IPS DF 6.9 (cell line): ENCODE data around the gene CCM2.

Experiments used
- DNase-seq: peaks from one replicate; pipeline ENCODE4 v3.0.0-alpha.2; 2013; ENCODE audit warnings: low read depth, low spot score
- H3K27ac ChIP-seq: one replicate; pipeline ENCODE4 v1.5.1; 2013; ENCODE audit warnings: low read length, control low read depth
- H3K27me3 ChIP-seq: 2 replicates; pipeline ENCODE4 v1.6.1; 2013; ENCODE audit warnings: mild to moderate bottlenecking, low read length; ENCODE audit not compliant: control insufficient read depth, insufficient read depth
- H3K36me3 ChIP-seq: 2 replicates; pipeline ENCODE4 v1.6.1; 2013; ENCODE audit warnings: low read length; ENCODE audit not compliant: control insufficient read depth, insufficient read depth
- H3K4me1 ChIP-seq: 2 replicates; pipeline ENCODE4 v1.6.1; 2013; ENCODE audit warnings: low read length; ENCODE audit not compliant: control insufficient read depth, insufficient read depth
- H3K4me3 ChIP-seq: 2 replicates; pipeline ENCODE4 v1.5.1; 2013; ENCODE audit warnings: mild to moderate bottlenecking, low read length
- H3K9me3 ChIP-seq: 2 replicates; pipeline ENCODE4 v1.6.1; 2013; ENCODE audit warnings: low read length, inconsistent platforms; ENCODE audit not compliant: control insufficient read depth, insufficient read depth
- WGBS: extraction: QIAGEN DNeasy Blood & Tissue Kit; methylation state at CpG from one replicate; pipeline ENCODE4 v1.1.7; 2013; ENCODE audit warnings: mixed read lengths, missing lambda C conversion rate; ENCODE audit not compliant: insufficient read length, insufficient coverage; 5-methylcytosine and 5-hydroxymethylcytosine counted together

CCM2 gene

DNA sequence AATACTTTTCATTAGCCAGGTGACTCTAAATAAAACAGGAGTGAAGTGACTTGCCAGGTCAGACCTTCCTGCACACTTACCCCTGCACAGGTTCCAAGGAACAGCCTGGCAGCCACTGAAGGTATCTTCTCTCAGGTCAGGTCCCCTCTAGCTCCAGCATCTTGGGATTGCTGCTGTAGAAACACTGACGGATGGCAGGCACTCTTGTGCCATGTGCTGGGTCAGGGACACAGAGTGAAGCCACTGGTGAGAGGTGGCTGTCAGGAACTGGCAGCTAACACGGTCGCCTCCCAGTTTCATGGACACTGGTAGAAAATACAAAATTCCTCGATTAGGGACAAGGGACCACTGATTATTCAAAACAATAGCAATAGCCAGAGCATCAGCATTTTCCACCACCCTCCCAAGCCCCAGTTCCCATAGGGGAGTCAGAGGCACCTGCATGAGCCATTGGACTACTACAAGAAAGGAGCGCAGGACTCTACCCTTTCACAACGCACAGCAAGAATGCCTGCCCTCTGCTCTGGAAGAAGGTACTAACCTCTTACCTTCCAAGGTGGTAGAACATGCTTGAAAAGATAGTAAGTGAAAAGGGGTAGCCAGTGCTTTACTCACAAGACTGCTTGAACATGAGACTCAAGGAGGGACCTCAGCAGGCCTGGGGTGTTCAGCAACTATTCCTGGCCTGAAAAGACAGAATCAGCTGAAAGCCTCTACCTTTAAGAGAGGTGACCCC is 16.1 kb upstream of the CCM2 start:
- Histone ChIP-seq H3K9me3 (no peaks in the 10 kb centered on the region), H3K27me3 (no peaks in the 10 kb centered on the region), H3K4me3 (no peak overlapping the region), H3K36me3 (peaks cover 29% of the 10 kb centered on the region), H3K27ac (no peak overlapping the region), H3K4me1 (peaks cover 2% of the 10 kb centered on the region; the same call in 1 of the 2 replicates)
- no CpG with 5 or more reads among the region's 6 CpGs for WGBS
- DNase-seq: no peak

DNA sequence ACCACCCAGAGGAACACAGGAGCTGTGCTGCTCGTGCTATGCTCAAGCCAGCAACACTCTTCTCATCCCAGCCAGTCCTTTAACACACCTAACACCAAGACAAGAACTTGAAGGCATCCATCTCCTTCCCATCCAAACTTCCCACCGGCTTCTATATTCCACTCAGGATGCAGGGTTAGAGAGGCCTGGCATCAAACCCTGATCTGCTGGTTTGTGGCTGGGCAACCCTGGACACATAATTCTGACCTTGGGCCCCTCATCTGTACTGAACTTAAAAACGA is 15.6 kb upstream of the CCM2 start:
- no CpG with 5 or more reads among the region's 3 CpGs for WGBS
- Histone ChIP-seq H3K4me3 (no peak overlapping the region), H3K9me3 (no peaks in the 10 kb centered on the region), H3K27ac (no peak overlapping the region), H3K4me1 (0 out of 2 replicates have a peak, but pooled peaks cover 2% of the 10 kb centered on the region), H3K27me3 (no peaks in the 10 kb centered on the region), H3K36me3 (peaks cover 29% of the 10 kb centered on the region)
- no peak for DNase-seq

DNA sequence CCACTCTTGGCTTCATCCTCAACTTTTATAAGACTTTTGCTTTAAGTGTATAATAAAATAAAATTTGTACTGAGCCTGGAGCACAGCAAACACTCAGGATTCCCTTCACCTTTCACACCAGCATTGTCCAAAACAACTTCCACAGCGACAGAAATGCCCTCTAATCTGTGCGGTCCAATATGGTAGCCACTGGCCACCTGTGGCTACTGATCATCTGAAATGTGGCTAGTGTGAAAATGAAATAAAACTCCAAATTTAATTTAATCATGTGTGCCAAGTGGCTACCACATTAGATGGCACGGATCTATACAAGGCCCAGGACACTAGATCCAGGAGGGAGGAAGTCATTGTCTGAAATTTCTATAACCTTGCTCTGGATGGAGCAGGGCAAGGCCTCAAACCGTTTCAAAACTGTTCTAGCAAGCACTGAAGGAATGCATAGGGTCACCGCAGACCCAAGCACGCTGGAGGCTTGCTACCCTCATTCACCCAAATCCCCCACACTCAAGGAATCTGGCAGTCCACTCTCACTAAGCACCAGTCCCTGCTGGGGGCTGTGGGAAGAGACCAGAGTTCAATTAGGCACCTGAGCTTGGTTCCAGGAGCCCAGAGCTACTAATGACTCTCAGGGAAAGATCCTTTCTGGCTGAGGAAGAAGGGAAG is 14.8 kb upstream of the CCM2 start:
- Histone ChIP-seq H3K27me3 (no peaks in the 10 kb centered on the region), H3K9me3 (no peaks in the 10 kb centered on the region), H3K4me3 (peak overlapping the region; percentile 29; the same call in 1 of the 2 replicates), H3K36me3 (peaks cover 29% of the 10 kb centered on the region), H3K4me1 (0 out of 2 replicates have a peak, but pooled peaks cover 2% of the 10 kb centered on the region), H3K27ac (no peak overlapping the region)
- WGBS: no CpG with 5 or more reads among the region's 6 CpGs
- DNase-seq: no peak

DNA sequence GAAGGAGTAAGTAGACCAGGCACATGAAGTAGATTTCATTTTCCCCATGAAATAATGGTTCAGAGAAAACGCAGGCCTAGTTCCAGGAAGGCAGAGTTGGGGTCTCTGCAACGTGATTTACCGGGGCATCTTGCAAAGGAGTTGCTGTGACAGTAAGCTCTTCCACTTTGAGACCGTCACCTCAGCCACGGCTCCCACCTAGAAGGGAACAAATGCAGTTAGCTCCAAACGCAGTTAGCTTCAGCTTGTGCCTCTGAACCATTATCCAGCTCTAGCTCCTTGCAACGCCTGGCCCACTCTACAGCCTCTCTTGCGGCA is 14.1 kb upstream of the CCM2 start:
- H3K4me1 ChIP-seq: 0 out of 2 replicates have a peak, but pooled peaks cover 2% of the 10 kb centered on the region
- H3K36me3 ChIP-seq: peaks cover 29% of the 10 kb centered on the region
- no peak for DNase-seq
- WGBS: no CpG with 5 or more reads among the region's 8 CpGs
- no peaks in the 10 kb centered on the region for H3K27me3 ChIP-seq
- H3K9me3 ChIP-seq: no peaks in the 10 kb centered on the region
- H3K27ac ChIP-seq: no peak overlapping the region
- H3K4me3 ChIP-seq: peak overlapping the region; percentile 86; the same call in 1 of the 2 replicates

DNA sequence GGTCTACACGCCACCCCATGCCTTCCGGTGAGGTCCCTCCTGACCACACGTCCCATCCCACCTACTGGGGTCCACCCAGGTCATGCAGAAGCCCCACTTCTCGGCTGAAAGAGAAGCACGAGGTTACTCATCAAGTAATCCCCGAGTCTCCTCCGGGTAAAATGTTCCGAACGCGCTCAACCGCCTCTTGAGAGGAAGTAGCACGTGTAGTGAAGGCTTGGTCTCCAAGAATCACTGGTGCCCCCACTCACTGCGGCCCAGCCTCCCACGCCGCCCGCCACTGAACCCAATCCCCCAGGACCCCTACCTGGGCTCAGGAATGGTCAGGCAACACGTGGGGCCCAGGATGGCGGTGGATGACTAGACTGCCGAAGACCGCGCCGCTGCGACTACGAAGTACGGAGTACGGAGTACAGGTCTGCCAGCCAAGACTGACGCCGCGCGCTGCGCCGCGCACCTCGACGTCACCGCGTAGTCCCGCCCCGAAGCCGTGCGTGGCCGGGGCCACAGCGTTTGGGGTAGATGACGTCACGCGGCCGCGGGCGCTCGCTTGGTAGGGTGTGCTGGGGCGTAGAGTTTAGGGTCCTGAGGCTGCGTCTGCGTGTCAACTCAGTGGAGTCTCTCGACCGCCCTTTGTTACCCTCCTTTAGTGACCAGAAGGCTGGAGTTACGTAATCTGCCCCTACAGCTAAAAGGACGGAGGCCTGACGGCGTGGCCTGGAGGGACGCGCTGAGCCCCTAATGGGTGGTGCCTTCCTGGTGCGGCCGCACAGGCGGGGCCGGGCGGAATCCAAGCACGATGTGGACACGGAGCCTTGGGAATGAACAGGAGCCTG is 13.6 kb upstream of the CCM2 start:
- H3K27me3 ChIP-seq: no peaks in the 10 kb centered on the region
- no peak overlapping the region for H3K27ac ChIP-seq
- no CpG with 5 or more reads among the region's 68 CpGs for WGBS
- peak overlapping the region; percentile 86; the same call in 1 of the 2 replicates for H3K4me3 ChIP-seq
- peaks cover 29% of the 10 kb centered on the region for H3K36me3 ChIP-seq
- peak; percentile 93 for DNase-seq
- H3K4me1 ChIP-seq: 0 out of 2 replicates have a peak, but pooled peaks cover 2% of the 10 kb centered on the region
- no peaks in the 10 kb centered on the region for H3K9me3 ChIP-seq

DNA sequence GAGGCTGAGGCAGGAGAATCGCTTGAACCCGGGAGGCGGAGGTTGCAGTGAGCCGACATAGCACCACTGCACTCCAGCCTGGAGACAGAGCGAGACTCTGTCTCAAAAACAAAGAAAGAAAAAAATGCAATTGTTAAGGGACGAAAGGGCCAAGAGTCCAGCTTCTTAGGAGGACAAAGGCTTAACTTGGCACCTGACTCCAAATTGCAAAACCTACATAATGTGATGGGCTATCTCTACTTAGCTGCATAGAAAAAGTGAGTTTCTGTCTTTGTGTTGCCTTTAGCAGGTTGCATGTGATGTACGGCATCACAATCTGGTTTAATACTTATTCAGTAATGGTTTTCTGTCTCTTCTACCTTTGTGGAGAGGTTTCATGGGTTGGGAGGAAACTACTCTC is 12.5 kb upstream of the CCM2 start:
- peaks cover 28% of the 10 kb centered on the region for H3K36me3 ChIP-seq
- whole genome bisulfite sequencing: no CpG with 5 or more reads among the region's 7 CpGs
- H3K4me3 ChIP-seq: no peak overlapping the region
- no peak for DNase-seq
- no peaks in the 10 kb centered on the region for H3K9me3 ChIP-seq
- H3K27ac ChIP-seq: no peak overlapping the region
- no peaks in the 10 kb centered on the region for H3K27me3 ChIP-seq
- H3K4me1 ChIP-seq: 0 out of 2 replicates have a peak, but pooled peaks cover 2% of the 10 kb centered on the region

DNA sequence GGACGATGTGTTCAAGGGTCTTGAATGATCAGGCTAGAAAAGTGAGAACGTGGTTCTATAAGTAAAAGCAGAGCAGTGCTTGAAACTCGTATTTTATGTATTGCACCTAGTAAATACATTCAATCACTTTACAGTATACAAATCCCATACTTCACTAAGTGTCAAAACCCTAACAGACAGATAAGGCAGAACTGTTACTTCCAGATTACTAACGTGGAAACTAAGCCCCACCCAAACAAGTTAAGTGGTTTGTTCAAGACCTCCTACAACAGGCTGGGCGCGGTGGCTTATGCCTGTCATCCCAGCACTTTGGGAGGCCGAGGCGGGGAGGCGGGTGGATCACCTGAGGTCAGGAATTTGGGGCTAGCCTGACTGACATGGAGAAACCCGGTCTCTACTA is 12.0 kb upstream of the CCM2 start:
- Histone ChIP-seq H3K4me1 (0 out of 2 replicates have a peak, but pooled peaks cover 2% of the 10 kb centered on the region), H3K4me3 (no peak overlapping the region), H3K9me3 (no peaks in the 10 kb centered on the region), H3K27ac (no peak overlapping the region), H3K36me3 (peaks cover 24% of the 10 kb centered on the region), H3K27me3 (no peaks in the 10 kb centered on the region)
- DNase-seq: no peak
- no CpG with 5 or more reads among the region's 10 CpGs for WGBS

DNA sequence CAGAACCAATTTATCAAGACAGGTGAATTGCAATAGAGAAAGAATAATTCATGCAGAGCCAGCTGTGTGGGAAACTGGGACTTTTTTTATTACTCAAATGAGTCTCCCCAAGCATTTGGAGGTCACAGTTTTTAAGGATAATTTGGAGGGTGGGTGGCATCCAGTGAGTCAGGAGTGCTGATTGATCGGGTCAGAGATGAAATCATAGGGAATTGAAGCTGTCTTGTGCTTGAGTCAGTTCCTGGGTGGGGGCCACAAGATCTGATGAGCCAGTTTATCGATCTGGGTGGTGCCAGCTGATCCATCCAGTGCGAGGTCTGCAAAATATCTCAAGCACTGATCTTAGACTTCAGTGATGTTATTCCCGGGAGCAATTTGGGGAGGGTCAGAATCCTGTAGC is 11.3 kb upstream of the CCM2 start:
- no peaks in the 10 kb centered on the region for H3K9me3 ChIP-seq
- H3K36me3 ChIP-seq: peaks cover 17% of the 10 kb centered on the region
- no peak for DNase-seq
- 0 out of 2 replicates have a peak, but pooled peaks cover 2% of the 10 kb centered on the region for H3K4me1 ChIP-seq
- H3K27me3 ChIP-seq: no peaks in the 10 kb centered on the region
- H3K4me3 ChIP-seq: no peak overlapping the region
- no CpG with 5 or more reads among the region's 4 CpGs for WGBS
- H3K27ac ChIP-seq: no peak overlapping the region

DNA sequence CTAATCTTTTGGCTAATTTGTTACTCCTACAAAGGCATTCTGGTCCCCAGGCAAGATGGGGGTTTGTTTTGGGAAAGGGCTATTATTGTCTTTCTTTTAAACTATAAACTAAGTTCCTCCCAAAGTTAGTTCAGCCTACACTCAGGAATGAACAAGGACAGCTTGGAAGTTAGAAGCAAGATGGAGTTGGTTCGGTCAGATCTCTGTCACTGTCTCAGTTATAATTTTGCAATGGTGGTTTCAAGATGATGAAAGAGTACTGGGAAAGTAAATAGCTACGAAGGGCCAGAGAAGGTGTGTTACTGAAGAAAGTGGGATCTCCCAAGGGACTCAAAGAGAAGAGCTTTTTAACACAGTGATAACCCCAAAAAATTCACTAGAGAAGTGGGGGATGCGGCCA is 10.9 kb upstream of the CCM2 start:
- DNase-seq: no peak
- no peak overlapping the region for H3K4me3 ChIP-seq
- no peaks in the 10 kb centered on the region for H3K9me3 ChIP-seq
- no CpG with 5 or more reads among the region's 3 CpGs for whole genome bisulfite sequencing
- 0 out of 2 replicates have a peak, but pooled peaks cover 2% of the 10 kb centered on the region for H3K4me1 ChIP-seq
- peaks cover 12% of the 10 kb centered on the region for H3K36me3 ChIP-seq
- no peaks in the 10 kb centered on the region for H3K27me3 ChIP-seq
- H3K27ac ChIP-seq: no peak overlapping the region
